ENCODE results near the gene SOX6.

The SOX6 gene

GRCh38 chr11:16265022-16265421 lies 91.3 kb downstream of the SOX6 start:
- no peak for DNase-seq

GRCh38 chr11:16262645-16262955 lies 93.7 kb downstream of the SOX6 start:
- DNase-seq = no peak

GRCh38 chr11:16261836-16262644 lies 94.3 kb downstream of the SOX6 start:
- DNase-seq = no peak

- no peak for DNase-seq
Measured at GRCh38 chr11:16252373-16252772, 104.0 kb downstream of the SOX6 start.

GRCh38 chr11:16248248-16248647 lies 108.1 kb downstream of the SOX6 start:
- DNase-seq = no peak

- DNase-seq = no peak
Measured at GRCh38 chr11:16242806-16243205, 113.5 kb downstream of the SOX6 start.

GRCh38 chr11:16240687-16241086 lies 115.7 kb downstream of the SOX6 start:
- DNase-seq = no peak

- no peak for DNase-seq
Measured at GRCh38 chr11:16239141-16240105, 116.9 kb downstream of the SOX6 start.

GRCh38 chr11:16226245-16226644 lies 130.1 kb downstream of the SOX6 start:
- DNase-seq = no peak

GRCh38 chr11:16225623-16226022 lies 130.7 kb downstream of the SOX6 start:
- DNase-seq = no peak

- DNase-seq = no peak
Measured at GRCh38 chr11:16223558-16223957, 132.8 kb downstream of the SOX6 start.

GRCh38 chr11:16217631-16218030 lies 138.7 kb downstream of the SOX6 start:
- no peak for DNase-seq

GRCh38 chr11:16216831-16217230 lies 139.5 kb downstream of the SOX6 start:
- DNase-seq = no peak

GRCh38 chr11:16215352-16215751 lies 141.0 kb downstream of the SOX6 start:
- DNase-seq = no peak

- DNase-seq = no peak
Measured at GRCh38 chr11:16211407-16211806, 144.9 kb downstream of the SOX6 start.

- DNase-seq = no peak
Measured at GRCh38 chr11:16204261-16204660, 152.1 kb downstream of the SOX6 start.

- no peak for DNase-seq
Measured at GRCh38 chr11:16195651-16196050, 160.7 kb downstream of the SOX6 start.

GRCh38 chr11:16194566-16194965 lies 161.8 kb downstream of the SOX6 start:
- DNase-seq = no peak

- DNase-seq = no peak
Measured at GRCh38 chr11:16193897-16194381, 162.4 kb downstream of the SOX6 start.

- no peak for DNase-seq
Measured at GRCh38 chr11:16191868-16192240, 164.5 kb downstream of the SOX6 start.

- DNase-seq = no peak
Measured at GRCh38 chr11:16191212-16191867, 165.0 kb downstream of the SOX6 start.

- DNase-seq = no peak
Measured at GRCh38 chr11:16186680-16187079, 169.7 kb downstream of the SOX6 start.

GRCh38 chr11:16185042-16185441 lies 171.3 kb downstream of the SOX6 start:
- DNase-seq = no peak
